ENCODE measurements around the gene HCRT.
"Not testable (repeated sequence)": the region's sequence is repeated elsewhere in the genome, so short reads cannot be mapped to it uniquely, and the experiment has no call there.

HCRT gene, protein sequence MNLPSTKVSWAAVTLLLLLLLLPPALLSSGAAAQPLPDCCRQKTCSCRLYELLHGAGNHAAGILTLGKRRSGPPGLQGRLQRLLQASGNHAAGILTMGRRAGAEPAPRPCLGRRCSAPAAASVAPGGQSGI

DNA sequence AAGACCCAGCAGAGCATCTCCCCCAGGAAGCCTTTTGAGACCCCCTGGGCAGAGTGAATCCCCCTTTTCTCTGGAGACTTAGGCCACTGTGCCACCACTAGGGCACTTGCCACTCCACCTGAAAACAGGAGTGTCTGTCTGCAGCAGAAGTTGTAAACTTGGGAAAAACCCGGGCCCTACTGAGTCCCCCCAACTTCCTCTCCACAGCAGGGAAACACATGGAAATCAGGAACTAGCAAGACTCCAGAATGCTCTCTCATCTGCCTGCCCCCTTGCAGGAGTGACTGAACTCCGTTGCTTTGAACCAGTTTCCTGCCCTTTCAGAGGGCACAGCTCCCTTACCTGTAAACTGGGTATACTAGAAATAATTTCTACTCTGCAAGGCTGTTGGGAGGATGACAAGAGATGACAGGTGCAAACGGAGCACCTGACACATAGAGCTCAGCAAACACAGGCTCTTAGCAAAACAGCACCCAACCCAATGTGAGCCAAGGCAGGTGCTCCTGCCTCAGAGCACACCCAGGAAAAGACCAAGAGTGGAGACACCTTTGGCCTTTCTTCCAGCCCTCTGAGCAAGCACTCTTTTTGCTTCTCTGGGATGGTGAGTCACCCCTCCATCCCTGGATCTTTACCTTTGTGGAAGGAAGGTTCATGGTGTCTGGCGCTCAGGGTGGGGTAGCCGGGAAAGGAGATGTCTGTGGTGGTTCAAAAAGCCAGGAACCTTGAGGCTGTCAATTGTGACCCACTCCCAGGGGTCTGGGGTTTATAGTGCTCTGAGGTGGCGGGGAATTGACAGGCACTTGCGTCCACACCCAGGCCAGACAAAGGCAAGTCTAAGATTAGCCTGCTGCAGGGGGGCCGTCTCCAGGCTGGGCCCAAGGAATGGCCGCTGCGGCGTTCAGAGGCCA is at the start of gene HCRT:
Gene HCRT, minus strand, starts transcription at position 740 of the 908 bp plus-strand sequence. Its CDS starts 87 bp downstream, at position 653.
- no peak for DNase-seq (ENCODE audit: low read depth, low spot score)

DNA sequence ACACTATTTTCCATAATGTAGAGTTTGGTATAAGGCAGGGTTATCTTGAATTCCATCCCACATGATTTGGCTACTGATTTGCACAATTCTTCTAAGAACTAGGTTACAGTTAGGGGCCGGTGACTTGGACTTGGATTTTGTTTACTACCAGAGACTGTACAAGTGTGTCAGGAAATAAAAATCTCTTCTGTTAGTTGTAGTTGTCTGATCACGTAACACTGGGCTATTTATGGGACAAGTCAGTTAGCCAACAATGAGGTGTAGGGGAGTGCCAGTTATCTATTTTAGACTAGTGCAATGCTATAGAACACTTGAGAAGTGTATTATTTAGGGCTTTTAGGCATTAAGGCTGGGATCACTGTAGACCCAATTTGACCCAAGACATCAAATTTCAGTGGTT is 48.7 kb upstream of the HCRT start:
- no peak for DNase-seq (ENCODE audit: low read depth, low spot score)

DNA sequence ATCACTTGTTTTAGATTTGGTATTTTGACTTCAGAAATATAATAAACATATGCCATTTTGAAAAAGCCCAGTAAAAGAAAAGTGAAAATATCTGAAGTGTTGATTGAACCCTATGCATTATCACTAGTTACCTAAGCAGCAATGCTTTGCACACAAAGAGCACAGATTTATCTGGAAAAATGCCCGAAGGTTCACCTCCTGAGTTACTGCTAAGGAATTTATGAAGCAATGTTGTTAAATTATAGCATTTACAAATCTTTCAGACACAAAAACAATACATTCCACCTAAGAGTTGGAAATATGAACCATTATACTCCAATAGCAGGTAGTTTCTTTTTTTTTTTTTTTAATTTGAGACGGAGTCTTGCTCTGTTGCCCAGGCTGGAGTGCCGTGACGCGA is 47.9 kb upstream of the HCRT start:
- no peak for DNase-seq (ENCODE audit: low read depth, low spot score)

- no peak for DNase-seq (ENCODE audit: low read depth, low spot score)
These were observed 45.0 kb upstream of the HCRT start for GRCh38 chr17:42230225-42230624.

- no peak for DNase-seq (ENCODE audit: low read depth, low spot score)
These were observed 42.8 kb upstream of the HCRT start for GRCh38 chr17:42227849-42228700.

- no peak for DNase-seq (ENCODE audit: low read depth, low spot score)
These were observed 40.4 kb upstream of the HCRT start for GRCh38 chr17:42225646-42226045.

DNA sequence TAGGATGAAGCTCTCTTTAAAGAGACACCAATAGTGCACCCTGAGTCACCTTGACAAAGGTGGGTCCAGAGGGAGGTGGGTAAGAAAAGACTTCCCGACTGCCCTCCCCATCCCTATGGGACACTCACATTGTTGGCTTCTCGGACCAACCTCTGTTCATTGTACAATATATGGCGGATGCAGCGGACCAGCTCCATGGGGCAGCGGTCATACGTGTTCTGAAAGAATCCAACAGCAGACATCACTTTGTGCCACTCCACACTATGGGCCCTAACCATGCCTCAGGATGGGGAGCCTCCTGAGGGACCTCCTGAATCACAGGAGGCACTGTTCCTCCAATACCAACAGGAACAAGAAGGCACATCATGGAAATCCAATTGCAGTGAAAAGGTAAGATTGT is 39.4 kb upstream of the HCRT start:
- DNase-seq (ENCODE audit: low read depth, low spot score), result no peak

GRCh38 chr17:42221886-42222745 is 36.9 kb upstream of the HCRT start:
- no peak for DNase-seq (ENCODE audit: low read depth, low spot score)

DNA sequence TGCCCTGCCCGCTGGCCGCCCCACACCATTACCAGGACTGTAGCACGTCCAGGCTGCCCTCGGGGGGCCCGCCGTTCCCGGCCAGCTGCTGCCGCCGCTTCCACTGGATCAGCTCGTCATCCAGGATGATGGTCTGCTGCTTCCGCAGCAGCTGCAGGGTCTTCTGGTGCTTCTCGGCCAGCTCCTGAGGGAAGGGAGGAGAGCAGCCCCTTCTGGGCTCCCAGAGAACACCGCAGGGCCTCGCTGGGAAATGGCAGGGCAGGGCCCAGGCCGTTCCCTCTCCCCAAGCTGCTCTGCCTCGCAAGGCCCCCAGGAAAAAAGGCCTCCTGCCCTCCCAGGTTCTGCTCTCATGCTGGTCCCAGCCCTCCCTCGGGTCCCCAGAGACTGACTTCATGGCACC is 34.0 kb upstream of the HCRT start:
- DNase-seq (ENCODE audit: low read depth, low spot score), result not testable (repeated sequence)

GRCh38 chr17:42214156-42214555 is 28.9 kb upstream of the HCRT start:
- no peak for DNase-seq (ENCODE audit: low read depth, low spot score)

- DNase-seq (ENCODE audit: low read depth, low spot score), result no peak
These were observed 27.1 kb upstream of the HCRT start for GRCh38 chr17:42212382-42212781.

GRCh38 chr17:42211921-42212341 is 26.7 kb upstream of the HCRT start:
- not testable (repeated sequence) for DNase-seq (ENCODE audit: low read depth, low spot score)

DNA sequence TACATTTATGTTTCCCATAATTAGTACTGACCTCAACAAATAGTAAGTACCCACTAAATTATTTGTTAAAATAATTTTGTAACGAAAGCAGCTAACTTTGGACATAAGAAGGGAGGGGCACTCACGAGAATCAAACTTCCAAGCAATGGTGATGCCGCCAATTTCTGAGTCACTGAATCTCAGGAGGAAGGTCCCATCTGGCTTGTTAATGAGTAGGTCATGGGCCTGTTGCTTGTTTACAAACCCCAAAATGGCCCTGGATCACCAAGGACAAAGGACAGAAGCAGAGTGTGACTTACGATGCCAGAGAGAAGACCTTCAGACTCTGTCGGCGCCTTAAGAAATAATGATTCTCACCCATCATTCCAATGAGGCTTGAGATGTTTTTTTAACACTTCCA is 24.8 kb upstream of the HCRT start:
- no peak for DNase-seq (ENCODE audit: low read depth, low spot score)

DNA sequence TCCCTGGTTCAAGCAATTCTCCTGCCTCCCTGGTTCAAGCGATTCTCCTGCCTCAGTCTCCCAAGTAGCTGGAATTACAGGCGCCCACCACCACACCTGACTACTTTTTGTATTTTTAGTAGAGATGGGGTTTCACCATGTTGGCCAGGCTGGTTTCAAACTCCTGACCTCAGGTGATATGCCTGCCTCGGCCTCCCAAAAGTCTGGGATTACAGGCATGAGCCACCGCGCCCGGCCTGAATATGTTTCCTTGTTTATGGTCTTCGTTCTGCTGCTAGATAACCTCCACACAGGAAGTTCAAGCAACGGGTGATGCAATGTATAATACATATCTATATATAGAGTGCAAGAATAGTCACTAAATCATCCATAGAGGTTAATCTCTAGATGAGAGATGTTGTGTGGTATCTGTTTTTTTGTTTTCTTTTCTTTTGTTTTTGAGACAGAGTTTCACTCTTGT is 20.9 kb upstream of the HCRT start:
- not testable (repeated sequence) for DNase-seq (ENCODE audit: low read depth, low spot score)

GRCh38 chr17:42203354-42203753 is 18.1 kb upstream of the HCRT start:
- no peak for DNase-seq (ENCODE audit: low read depth, low spot score)

DNA sequence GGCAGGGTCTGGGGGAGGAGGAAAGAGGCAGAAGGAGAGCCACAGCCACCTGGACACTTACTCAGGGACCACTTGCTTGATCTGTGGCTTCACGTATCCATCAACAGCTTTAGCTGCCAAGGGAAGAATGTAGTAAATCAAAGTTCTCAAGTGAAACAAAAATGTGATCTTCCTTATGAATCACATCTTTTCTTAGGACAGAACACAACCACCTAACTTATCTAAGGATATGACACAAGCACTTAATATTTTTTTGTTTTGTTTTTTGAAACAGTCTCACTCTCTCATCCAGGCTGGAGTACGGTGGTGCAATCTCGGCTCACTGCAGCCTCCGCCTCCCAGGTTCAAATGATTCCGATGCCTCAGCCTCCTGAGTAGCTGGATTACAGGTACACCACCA is 17.4 kb upstream of the HCRT start:
- DNase-seq (ENCODE audit: low read depth, low spot score), result no peak

GRCh38 chr17:42202159-42202558 is 16.9 kb upstream of the HCRT start:
- DNase-seq (ENCODE audit: low read depth, low spot score), result no peak

- DNase-seq (ENCODE audit: low read depth, low spot score), result no peak
These were observed 16.2 kb upstream of the HCRT start for GRCh38 chr17:42201458-42201772.

DNA sequence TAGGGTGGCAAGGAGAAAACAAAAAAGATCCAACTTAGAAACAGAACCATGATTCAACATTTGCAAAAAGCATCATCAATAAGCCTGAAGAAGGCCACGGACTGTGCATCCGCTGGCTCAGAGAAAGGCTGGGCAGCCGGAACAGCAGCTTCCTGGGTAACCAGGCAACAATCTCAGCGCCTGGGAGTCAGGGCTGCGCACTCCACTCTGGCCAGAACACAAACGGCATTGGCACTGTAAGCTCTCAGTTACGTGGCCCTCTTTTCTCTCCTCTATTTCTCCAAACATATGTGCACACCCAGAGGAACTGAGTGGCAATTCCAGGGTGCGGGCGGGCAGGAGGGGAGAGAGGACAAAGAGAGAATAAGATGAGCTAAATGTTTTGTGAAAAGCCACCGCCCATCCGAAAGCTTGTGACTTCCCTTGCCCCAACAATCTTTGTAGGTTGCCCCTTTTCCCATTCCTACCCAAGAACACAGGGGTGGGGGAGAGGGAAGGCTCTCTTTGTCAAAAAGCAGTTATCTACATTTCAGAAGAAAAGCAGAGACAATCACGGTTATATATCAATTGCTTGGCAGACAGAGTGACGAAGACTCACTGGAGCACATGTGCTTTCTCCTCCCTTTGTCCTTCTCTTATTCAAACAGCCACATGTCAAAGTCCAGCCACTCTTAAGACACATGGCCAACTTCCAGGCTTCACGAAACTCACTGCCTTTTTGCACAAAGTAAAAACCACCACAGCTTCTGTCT is 15.6 kb upstream of the HCRT start:
- DNase-seq (ENCODE audit: low read depth, low spot score), result no peak

GRCh38 chr17:42199416-42200011 is 14.3 kb upstream of the HCRT start:
- no peak for DNase-seq (ENCODE audit: low read depth, low spot score)
